GM21737 (cell line): Measurements from ENCODE around the gene ERAS.
"Not testable (repeated sequence)": the region's sequence is repeated elsewhere in the genome, so short reads cannot be mapped to it uniquely, and the experiment has no call there.

Experiments used
- ATAC-seq: cut with Tn5 transposase; IDR thresholded peaks from one replicate; pipeline ENCODE4 v1.9.1; 2021; ENCODE audit warnings: mild to moderate bottlenecking, moderate library complexity; ENCODE audit not compliant: unreplicated experiment

Gene ERAS

DNA sequence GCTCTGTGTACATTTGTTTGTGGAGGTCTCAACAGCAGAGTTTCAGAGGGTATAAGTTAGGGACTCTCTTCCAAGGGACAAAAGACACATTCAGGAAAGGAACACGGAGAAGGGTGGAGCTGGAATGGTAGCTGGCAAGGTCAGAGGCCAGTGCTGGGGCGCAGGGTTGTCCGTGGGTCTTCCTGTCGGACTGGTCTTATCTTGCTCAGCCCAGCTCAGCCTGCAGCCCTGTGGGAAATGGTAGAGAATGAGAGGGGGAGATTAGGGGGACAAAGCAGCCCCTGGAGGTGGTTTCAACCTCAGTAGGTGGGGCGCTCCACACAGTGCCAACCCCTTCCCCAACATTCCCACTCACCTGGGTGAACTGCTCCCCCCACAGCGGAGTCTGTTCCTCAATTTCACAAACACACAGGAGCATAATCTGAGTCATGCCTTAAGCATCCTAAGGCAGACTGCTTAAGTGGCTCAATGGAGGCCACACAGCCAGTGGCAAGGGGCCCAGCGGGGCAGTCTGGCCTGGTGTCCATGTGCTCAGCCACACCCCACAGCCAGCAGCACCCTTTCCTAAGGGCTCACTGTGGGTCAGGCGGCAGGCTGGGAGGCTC, 31.3 kb upstream of the ERAS start:
- no peak for ATAC-seq

DNA sequence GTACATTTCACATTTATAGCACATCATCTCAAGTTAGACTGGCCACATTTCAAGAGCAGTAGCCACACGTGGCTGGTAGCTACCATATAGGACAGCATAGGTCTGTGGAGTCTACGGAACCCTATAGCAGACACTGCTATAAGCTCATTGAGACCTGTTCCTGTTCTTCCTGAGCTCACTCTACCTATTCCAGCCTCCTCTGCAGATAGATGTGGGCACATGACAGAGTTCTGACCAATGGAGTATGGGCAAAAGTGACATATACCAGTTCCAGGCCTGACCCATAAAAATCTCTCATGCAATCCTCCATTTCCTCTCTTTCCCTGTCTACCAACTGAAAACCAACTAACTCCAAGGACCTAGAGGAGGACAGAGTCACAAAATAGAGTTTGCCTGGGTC, 28.0 kb upstream of the ERAS start:
- ATAC-seq, result no peak

DNA sequence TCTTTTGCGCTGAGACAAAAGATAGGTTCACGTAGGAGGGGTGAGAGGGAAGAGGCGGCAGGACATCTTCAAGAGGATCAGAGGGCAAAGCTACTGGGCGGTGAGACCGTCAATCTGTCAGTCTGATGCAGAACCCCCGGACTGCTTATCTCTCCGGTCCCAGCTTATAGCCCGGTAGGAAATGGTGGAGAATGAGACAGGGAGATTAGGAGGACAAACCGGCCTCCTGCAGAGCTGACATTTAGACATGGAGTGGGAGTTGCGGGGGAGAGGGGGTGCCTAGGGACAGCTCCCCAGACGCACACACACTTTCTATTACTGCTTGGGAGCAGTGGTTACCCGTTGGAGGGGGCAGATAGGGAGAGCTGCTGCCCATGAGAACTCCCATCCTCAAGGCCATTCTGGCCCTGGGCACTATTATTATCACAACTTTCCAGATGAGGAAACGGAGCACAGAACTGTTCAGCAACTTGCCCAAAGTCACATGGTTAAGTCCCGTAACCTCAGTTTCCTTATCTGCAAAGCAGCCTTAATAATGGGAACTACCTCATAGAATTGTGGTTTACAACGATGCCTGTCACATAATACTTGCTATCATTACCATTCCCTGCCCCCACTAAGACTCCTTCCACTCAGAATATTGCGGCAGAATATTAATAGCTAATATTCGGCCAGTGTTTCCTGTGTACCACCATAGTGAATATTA, 25.6 kb upstream of the ERAS start:
- ATAC-seq, result no peak

DNA sequence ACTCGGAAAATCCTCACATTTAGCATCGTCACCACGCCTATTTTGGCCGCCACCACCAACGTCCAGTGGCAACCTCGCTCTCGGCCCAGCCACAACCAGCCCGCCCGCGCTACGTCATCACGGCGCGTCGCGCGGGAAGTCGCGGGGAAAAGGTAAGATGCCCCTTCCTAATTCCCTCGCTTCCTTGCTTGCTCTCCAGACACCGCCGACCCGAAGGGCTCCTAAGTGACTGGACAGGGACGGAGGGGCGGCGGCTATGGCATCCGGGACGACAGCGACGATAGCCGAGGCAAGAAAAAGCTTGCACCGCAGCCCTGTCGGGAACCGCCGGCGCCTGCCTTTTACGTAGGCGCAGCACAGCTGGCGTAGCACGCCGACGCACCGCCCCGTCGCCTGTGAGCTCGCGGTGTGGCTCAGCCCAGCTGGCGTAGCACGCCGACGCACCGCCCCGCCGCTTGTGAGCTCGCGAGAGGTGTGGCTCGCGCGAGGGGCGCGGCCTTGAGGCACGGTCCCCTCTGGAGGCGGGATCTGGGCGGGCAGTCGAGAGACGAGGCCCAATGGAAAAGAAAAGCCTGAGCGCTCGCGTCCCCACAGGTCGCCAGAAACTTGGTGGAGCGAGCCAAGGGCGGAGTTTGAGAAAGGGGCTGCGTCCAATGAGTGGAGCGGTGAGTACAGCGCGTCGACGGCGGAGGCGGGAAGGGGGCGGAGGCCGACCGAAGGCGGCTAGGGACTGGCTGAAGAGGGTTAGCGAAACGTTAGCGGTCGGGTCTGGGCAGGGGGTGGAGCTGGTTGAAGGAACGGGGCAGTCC, 24.8 kb upstream of the ERAS start, which contains the start of gene HDAC6:
Gene HDAC6 (plus strand): TSS at position 788 of the 809 bp plus-strand sequence. CDS start 626 bp downstream, outside the sequence.
- ATAC-seq, result peak; percentile 83

DNA sequence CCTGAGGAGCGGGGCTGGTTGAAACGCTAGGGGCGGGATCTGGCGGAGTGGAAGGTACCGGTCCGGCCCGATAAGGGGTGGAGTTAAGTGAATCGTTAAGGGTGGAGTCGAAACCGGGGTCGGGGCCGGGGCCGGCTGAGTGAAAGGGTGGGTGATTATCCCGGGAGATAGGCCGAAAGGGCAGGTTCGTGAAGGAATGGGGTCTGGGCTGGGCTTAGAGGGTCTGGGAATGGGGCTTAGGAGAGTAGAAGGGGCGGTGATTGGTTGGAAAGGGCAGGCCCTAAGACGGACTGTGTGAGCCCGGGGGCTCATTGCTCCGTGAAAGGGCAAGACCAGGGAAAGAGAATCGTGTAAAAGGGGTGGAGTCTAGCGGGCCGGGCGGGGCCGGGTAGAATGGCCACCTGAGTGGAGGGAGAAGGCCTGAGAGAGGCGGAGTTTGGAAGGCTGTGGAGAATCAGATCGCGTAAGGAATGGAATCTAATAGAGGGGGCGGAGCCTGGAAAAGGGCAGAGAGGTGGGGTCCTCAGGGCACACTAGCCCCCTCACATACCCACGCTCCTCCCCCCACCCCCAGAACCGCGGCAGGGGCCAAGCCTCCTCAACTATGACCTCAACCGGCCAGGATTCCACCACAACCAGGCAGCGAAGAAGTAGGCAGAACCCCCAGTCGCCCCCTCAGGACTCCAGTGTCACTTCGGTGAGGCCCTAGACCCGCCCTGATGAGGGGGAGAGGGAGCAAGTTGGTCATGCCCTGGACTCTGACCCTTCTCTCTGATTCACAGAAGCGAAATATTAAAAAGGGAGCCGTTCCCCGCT, 24.0 kb upstream of the ERAS start:
- ATAC-seq, result peak; percentile 41

DNA sequence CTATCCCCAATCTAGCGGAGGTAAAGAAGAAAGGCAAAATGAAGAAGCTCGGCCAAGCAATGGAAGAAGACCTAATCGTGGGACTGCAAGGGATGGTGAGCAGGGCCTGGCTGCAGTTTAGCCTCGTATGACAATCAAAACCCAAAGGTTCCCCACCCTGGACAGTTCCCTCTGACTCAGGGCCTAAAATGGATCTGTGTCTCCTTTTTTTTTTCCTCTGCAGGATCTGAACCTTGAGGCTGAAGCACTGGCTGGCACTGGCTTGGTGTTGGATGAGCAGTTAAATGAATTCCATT, 23.5 kb upstream of the ERAS start:
- ATAC-seq, result no peak

DNA sequence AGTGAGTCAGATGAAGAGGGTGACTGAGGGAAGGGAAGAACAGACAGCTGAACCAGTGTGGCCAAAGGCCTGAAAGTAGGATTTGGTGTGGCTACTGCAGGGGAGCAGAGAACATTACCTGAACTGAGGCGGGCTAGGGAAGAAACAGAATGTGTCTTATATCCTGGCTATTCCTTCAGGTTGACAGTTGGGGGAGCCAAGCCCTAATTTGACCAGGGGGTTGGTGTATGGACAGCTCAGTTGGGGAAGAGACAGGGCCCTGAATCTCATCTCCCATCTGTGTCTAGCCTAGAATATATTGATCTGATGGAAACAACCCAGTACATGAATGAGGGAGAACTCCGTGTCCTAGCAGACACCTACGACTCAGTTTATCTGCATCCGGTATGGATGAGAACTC, 20.2 kb upstream of the ERAS start:
- ATAC-seq, result no peak

DNA sequence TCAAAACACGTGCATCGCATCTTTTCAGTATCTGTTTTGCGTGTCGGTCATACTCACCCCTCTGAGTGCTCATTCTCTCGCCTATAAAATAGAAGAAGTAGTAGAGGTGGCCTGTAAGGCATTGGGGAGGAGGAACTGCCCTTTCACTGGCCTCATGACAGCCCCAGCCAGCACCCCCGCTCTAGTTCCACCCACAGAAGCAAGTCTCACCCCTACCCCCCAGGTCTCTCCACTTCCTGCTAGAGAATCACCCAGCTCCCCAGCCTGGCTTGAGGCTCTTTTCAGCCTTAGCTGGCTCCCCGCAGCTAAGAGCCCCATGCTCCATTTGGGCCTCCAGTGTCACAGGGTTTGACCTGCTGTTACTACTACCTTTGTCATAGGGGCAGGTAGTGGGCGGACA, 12.7 kb upstream of the ERAS start:
- ATAC-seq, result no peak

DNA sequence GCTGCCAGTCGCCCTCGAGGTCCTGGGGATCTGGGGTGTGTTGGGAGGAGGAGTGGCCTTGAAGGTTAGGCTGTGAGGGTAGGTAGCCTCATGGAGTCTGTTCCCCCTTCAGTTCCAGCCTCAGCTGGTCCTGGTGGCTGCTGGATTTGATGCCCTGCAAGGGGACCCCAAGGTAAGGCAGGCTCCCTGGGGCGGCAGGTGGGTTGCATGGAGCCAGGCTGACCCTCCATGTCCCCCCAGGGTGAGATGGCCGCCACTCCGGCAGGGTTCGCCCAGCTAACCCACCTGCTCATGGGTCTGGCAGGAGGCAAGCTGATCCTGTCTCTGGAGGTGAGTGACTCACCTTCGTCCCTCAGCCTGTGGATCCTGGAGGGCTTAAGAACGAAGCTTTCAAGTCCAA, 11.6 kb upstream of the ERAS start:
- ATAC-seq, result no peak

DNA sequence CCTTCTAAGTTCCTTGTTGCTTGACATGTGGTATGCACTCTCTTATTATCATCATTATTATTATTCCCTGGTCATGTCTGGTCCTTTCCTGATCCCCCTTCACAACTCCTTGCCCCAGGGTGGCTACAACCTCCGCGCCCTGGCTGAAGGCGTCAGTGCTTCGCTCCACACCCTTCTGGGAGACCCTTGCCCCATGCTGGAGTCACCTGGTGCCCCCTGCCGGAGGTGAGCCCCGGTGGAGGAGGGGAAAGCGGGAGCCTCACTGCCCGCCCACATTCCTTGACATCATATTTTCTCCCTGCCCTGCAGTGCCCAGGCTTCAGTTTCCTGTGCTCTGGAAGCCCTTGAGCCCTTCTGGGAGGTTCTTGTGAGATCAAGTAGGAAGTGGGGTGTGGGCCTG, 11.0 kb upstream of the ERAS start:
- ATAC-seq, result no peak

DNA sequence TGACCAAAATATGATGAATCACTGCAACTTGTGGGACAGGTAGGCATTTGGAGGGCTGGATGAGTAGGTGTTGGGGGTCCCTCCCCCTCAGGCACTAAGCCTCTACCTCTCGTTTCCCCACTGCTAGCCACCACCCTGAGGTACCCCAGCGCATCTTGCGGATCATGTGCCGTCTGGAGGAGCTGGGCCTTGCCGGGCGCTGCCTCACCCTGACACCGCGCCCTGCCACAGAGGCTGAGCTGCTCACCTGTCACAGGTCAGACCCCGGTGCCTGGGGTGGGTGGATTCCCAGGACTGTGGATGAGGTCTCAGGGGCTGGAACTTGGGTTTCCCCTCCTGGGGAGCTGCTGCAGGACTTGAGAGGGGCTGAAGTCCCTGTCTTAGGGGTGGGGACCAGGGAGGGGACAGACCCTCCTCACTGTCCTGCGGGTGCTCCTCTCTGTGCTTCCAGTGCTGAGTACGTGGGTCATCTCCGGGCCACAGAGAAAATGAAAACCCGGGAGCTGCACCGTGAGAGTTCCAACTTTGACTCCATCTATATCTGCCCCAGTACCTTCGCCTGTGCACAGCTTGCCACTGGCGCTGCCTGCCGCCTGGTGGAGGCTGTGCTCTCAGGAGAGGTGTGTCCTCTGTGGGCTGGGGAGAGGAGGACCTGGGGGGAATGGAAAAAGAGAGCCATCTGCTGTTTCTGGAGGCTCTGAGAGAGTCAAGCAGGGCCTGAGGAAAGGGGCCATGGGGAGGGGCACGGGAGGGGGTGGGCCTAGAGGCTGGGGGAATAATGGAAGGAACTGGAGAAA, 10.1 kb upstream of the ERAS start:
- no peak for ATAC-seq

DNA sequence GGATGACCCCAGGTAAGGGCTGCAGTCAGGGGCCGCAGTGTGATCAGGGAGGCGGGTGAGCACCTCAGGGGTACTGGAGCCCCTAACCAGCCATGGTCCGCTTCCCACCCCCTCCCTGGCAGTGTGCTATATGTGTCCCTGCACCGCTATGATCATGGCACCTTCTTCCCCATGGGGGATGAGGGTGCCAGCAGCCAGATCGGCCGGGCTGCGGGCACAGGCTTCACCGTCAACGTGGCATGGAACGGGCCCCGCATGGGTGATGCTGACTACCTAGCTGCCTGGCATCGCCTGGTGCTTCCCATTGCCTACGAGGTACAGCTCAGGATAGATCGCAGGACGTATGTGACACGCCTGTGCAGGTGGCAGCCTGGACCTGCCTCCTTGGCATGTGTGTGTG, 8.2 kb upstream of the ERAS start:
- ATAC-seq, result no peak

DNA sequence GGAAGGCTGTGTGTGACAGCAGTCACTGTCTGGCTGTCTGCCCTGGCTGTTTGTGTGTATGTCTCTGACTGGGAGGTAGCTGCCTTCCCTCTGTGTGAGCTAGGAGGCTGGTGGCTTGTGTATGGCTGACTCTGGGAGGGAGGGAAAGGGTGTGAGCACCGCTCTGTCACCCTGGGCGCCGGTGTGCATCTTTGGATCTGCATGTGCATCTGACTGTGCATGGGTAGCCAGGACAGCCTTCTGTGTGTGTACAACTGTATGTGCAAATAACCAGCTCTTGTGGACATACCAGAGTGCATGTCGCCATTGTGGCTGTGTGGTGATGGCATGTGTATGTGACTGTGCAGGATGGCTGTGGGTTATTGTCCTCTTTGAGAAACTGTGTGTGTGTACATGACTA, 7.4 kb upstream of the ERAS start:
- ATAC-seq, result no peak

DNA sequence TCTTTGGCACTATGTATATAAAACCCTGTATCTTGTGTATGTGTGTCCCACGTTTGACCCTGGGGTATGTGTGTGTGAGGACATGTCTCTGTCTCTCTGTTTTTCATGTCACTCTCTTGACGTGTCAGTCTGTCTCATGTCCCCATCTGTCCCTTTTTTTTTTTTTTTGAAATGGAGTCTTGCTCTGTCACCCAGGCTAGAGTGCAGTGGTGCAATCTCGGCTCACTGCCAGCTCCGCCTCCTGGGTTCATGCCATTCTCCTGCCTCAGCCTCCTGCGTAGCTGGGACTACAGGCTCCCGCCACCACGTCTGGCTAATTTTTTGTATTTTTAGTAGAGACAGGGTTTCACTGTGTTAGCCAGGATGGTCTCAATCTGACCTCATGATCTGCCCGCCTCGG, 6.9 kb upstream of the ERAS start:
- ATAC-seq, result not testable (repeated sequence)

DNA sequence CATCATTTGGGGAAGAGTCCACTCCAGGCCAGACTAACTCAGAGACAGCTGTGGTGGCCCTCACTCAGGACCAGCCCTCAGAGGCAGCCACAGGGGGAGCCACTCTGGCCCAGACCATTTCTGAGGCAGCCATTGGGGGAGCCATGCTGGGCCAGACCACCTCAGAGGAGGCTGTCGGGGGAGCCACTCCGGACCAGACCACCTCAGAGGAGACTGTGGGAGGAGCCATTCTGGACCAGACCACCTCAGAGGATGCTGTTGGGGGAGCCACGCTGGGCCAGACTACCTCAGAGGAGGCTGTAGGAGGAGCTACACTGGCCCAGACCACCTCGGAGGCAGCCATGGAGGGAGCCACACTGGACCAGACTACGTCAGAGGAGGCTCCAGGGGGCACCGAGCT, 3.3 kb upstream of the ERAS start:
- ATAC-seq, result no peak

DNA sequence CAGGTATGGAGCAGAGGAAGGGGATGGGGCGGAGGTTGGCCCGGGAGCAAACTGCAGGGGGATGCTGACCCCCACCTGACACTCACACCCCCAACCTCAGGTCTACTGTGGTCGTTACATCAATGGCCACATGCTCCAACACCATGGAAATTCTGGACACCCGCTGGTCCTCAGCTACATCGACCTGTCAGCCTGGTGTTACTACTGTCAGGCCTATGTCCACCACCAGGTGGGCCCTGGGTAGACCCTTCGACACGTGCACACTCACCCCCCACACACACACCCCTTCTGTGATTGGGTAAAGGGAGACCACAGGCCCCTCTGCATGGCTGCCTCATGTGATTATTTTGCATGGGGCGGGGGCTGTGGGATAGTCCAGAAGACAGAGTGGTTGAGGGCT, 2.2 kb upstream of the ERAS start:
- ATAC-seq, result no peak

DNA sequence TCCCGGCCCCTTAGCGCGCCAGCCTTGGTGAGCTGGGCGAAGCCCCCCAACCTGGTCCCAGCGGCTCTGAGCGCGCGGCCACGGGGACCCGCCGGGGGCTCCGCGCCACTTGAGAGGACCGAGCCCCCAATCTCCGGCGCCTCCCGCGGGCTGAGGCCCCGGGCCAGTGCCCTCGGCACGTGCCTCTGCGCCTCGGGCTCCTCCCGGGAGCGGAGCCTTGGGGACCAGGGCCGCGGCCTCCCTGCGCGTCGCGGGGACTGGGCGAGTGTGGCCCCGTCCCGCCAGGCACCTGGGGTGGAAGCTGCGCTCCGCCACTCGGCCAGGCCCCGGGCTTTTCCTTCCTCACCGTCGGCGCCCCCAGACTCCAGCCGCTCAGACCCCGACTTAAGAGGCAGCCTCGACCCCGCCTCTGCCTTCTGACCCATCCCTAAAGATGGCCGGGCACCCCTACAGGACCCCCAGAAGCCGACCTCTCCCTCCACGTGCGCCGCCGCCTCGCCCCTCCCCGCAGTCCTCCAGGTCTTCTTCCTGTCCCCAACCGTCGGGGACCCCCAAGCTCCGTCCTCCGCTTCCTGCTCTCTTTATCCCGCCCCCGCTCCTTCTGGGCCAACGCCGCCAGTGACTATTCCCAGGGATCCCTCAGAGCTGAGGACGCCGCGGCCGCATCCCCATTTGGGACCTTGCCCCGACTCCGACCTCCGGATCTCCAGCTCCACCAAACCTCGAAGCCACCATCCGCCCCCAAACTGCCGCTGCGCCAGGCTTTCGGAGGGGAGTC, 752 bp downstream of the ERAS start:
- ATAC-seq, result no peak

DNA sequence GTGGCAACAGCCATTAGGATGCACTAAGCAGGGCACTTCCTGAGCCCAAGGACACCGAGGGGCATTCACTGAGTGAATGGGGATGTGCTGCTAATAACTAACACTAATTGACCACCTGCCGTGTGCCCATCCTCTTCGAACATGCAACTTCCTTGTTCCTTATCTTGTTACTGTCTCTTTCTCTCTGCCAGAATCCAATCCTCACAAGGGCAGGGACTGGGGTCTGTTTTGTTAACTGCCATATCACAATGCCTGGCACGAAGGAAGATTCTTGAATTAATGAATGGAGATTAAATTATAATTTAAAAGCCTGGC, 1.3 kb downstream of the ERAS start:
- ATAC-seq, result no peak

DNA sequence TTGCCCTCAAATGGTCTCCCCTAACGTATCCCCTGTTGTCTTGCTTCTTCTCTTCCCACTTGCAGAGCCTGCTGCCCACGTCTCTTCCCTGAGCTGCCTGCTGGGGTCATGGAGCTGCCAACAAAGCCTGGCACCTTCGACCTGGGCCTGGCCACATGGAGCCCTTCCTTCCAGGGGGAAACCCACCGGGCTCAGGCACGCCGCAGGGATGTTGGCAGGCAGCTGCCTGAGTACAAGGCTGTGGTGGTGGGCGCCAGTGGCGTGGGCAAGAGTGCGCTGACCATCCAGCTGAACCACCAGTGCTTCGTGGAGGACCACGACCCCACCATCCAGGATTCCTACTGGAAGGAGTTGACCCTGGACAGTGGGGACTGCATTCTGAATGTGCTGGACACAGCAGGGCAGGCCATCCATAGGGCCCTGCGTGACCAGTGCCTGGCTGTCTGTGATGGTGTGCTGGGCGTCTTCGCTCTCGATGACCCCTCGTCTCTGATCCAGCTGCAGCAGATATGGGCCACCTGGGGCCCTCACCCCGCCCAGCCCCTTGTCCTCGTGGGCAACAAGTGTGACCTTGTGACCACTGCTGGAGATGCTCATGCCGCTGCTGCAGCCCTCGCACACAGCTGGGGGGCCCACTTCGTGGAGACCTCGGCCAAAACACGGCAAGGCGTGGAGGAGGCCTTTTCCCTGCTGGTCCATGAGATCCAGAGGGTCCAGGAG, 2.9 kb downstream of the ERAS start:
- no peak for ATAC-seq
